ENCODE data around the gene FOS. TPM values are rescaled to one million over a fixed set of nuclear protein-coding genes. Genes with fewer than 3 reads are reported as not detected.

The FOS gene
- total and polyA plus RNA-seq, 2 of the 8 experiments (the other 6 are each of a cell fraction or from before 2014, with no cell fraction given), result 50.2 to 51.8 TPM

GRCh38 chr14:75280291-75280830, 1.7 kb downstream of the FOS start (continued):
- TF ChIP-seq CHD7 (IDR thresholded peaks at IDR 0.05; ENCODE audit: insufficient replicate concordance, low read length) (peak; percentile 58), MAFK (IDR thresholded peaks at IDR 0.05; ENCODE audit: low read depth, low read length) (peak; percentile 43; the same call in 1 of the 2 replicates), EP300 (IDR thresholded peaks at IDR 0.05; ENCODE audit: borderline replicate concordance in 1 of 2, low read depth in 2 of 2, low read length in 2 of 2) (0 out of 3 replicates have a peak, but pooled peaks of 1 of the 2 experiments have one; percentile 49), TAF7 (optimal IDR thresholded peaks at IDR 0.05; ENCODE audit: borderline replicate concordance, low read depth, low read length) (peak; percentile 53), CBX5 (IDR thresholded peaks at IDR 0.05; ENCODE audit: low read depth, low read length) (no peak), POLR2AphosphoS5 (IDR thresholded peaks at IDR 0.05; ENCODE audit: low read depth, low read length) (peak; percentile 5), SP1 (IDR thresholded peaks at IDR 0.05; ENCODE audit: low read depth, low read length) (0 out of 2 replicates have a peak, but pooled peaks have one; percentile 4), POU5F1 (IDR thresholded peaks at IDR 0.05; ENCODE audit: low read depth, low read length) (peak; percentile 19; the same call in 1 of the 2 replicates), TBP (IDR thresholded peaks at IDR 0.05; ENCODE audit: low read depth, low read length) (peak; percentile 9; the same call in 1 of the 2 replicates), SIN3A (conservative IDR thresholded peaks at IDR 0.05 in 1 of 2, IDR thresholded peaks at IDR 0.05 in 1 of 2; ENCODE audit: low read depth in 1 of 2, low read length in 2 of 2) (no peak), YY1 (IDR thresholded peaks at IDR 0.05; ENCODE audit: low read depth, low read length) (peak; percentile 5; the same call in 1 of the 2 replicates)
